Peyer's patch (tissue), 4 donors: Measurements from ENCODE around the gene CCR7. TPM values are rescaled to one million over a fixed set of nuclear protein-coding genes. Genes with fewer than 3 reads are reported as not detected.
"Not testable (repeated sequence)": the region's sequence is repeated elsewhere in the genome, so short reads cannot be mapped to it uniquely, and the experiment has no call there.

Experiments used
- DNase-seq, 3 donors: peaks; one replicate each; pipeline ENCODE4 v3.0.0-alpha.2; 2017 to 2019
- H3K27ac ChIP-seq, 4 donors: fragments of 200-600 bp; sonication (generic); one replicate each; pipeline ENCODE4 v1.5.1; 2016 to 2019
- H3K27me3 ChIP-seq, 2 donors: fragments of 200-600 bp; sonication (generic); one replicate each; pipeline ENCODE4 v1.5.1; 2019
- H3K36me3 ChIP-seq, 3 donors: fragments of 200-600 bp; sonication (generic); one replicate each; pipeline ENCODE4 v1.5.1; 2016 to 2019
- H3K4me1 ChIP-seq, 4 donors: fragments of 200-600 bp; sonication (generic); one replicate each; pipeline ENCODE4 v1.5.1; 2016 to 2019
- H3K4me3 ChIP-seq, 4 donors: fragments of 200-600 bp; sonication (generic); 1 replicate in 3 of 4; 2 replicates in 1 of 4; pipeline ENCODE4 v1.5.1; 2016 to 2019; ENCODE audit warnings: mild to moderate bottlenecking in 1 of 4
- H3K9me3 ChIP-seq, 4 donors: fragments of 200-600 bp; sonication (generic); one replicate each; pipeline ENCODE4 v1.5.1; 2016 to 2019; ENCODE audit warnings: mild to moderate bottlenecking in 1 of 4
- POLR2A ChIP-seq, 2 donors: fragments of 450-650 bp; IDR thresholded peaks; one replicate each; pipeline ENCODE4 v1.5.1; 2017; ENCODE audit warnings: antibody characterized with exemption in 2 of 2, mild to moderate bottlenecking in 2 of 2, moderate library complexity in 2 of 2
- total RNA-seq, 4 donors: library from RNA; depleted of rRNA; stranded (reverse); fragments of >200 nt; gene quantifications; one replicate each; pipeline ENCODE4 v1.1.0, GENCODE V29; 2016
- TF ChIP-seq, protein P1 (sequence below), 6 experiments: fragments of 450-650 bp in 4 of 6; fragments of 200-600 bp in 2 of 6; sonication (generic) in 1 of 6; IDR thresholded peaks; one replicate each; pipeline ENCODE4 v1.5.1; 2017 to 2019; ENCODE audit warnings: antibody characterized with exemption in 6 of 6, mild to moderate bottlenecking in 3 of 6, moderate library complexity in 1 of 6

The CCR7 gene
- total RNA-seq, 4 donors from 2014 or later, result 3.1 to 22.3 TPM; not detected in 2

- Histone ChIP-seq H3K27me3 (no peaks in the 10 kb centered on the region), H3K36me3 (no peaks in the 10 kb centered on the region), H3K4me1 (peaks cover 0 to 14% (median 3%) of the 10 kb centered on the region in 4 donors), H3K9me3 (peaks cover 0 to 7% (median 0%) of the 10 kb centered on the region in 4 donors), H3K27ac (peak overlapping the region in 1 of 4 donors; percentile 36), H3K4me3 (no peak overlapping the region)
- DNase-seq, result no peak
- TF ChIP-seq, protein P1, sequence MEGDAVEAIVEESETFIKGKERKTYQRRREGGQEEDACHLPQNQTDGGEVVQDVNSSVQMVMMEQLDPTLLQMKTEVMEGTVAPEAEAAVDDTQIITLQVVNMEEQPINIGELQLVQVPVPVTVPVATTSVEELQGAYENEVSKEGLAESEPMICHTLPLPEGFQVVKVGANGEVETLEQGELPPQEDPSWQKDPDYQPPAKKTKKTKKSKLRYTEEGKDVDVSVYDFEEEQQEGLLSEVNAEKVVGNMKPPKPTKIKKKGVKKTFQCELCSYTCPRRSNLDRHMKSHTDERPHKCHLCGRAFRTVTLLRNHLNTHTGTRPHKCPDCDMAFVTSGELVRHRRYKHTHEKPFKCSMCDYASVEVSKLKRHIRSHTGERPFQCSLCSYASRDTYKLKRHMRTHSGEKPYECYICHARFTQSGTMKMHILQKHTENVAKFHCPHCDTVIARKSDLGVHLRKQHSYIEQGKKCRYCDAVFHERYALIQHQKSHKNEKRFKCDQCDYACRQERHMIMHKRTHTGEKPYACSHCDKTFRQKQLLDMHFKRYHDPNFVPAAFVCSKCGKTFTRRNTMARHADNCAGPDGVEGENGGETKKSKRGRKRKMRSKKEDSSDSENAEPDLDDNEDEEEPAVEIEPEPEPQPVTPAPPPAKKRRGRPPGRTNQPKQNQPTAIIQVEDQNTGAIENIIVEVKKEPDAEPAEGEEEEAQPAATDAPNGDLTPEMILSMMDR (IDR thresholded peaks at IDR 0.05), result no peak
- no peak for TF ChIP-seq POLR2A (IDR thresholded peaks at IDR 0.05)
These were observed 12.4 kb upstream of the CCR7 start for GRCh38 chr17:40577611-40578065.

DNA sequence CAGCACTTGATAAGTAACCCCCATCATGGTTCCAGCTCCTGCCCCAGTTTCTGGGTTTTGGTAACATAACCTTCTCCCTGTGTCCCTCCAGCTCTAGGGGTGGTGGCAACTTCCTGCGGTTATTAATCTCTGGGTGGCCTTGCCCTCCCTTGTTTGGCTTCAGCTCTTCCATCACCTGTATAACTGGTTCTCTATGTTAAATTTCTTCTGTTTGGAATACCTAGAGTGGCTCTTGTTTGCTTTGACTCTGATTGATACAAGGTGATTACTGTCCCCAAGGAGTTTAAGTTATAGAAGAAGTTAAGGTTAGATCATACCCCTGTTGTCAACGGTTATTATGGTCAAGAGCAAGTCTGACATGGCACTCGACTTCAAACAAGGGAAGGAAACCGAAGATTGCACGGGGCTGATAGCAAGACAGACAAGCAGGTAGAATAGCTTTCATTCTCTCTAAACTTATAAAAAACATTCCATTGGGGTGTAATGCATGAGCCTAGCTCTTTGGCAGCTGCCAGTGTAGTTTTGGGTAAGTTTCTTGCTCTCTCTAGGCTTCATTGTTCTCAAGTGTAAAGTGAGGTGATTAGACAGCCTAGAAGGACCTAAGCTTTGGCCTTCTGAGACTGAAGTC, 11.0 kb upstream of the CCR7 start:
- no peaks in the 10 kb centered on the region for H3K27me3 ChIP-seq
- peaks cover 0 to 7% (median 0%) of the 10 kb centered on the region in 4 donors for H3K9me3 ChIP-seq
- TF ChIP-seq, protein P1 (IDR thresholded peaks at IDR 0.05), result no peak
- TF ChIP-seq POLR2A (IDR thresholded peaks at IDR 0.05), result no peak
- DNase-seq, result no peak
- H3K4me3 ChIP-seq, result no peak overlapping the region
- H3K4me1 ChIP-seq, result peaks cover 0 to 5% (median 2%) of the 10 kb centered on the region in 4 donors
- H3K27ac ChIP-seq, result peak overlapping the region in 1 of 4 donors; percentile 18
- H3K36me3 ChIP-seq, result no peaks in the 10 kb centered on the region

GRCh38 chr17:40574292-40574691, 9.0 kb upstream of the CCR7 start:
- Histone ChIP-seq H3K4me3 (no peak overlapping the region), H3K27ac (no peak overlapping the region), H3K4me1 (no peaks in the 10 kb centered on the region), H3K27me3 (no peaks in the 10 kb centered on the region), H3K36me3 (no peaks in the 10 kb centered on the region), H3K9me3 (peaks cover 0 to 7% (median 0%) of the 10 kb centered on the region in 4 donors)
- TF ChIP-seq POLR2A (IDR thresholded peaks at IDR 0.05), result no peak
- TF ChIP-seq, protein P1 (IDR thresholded peaks at IDR 0.05), result no peak
- DNase-seq, result no peak

DNA sequence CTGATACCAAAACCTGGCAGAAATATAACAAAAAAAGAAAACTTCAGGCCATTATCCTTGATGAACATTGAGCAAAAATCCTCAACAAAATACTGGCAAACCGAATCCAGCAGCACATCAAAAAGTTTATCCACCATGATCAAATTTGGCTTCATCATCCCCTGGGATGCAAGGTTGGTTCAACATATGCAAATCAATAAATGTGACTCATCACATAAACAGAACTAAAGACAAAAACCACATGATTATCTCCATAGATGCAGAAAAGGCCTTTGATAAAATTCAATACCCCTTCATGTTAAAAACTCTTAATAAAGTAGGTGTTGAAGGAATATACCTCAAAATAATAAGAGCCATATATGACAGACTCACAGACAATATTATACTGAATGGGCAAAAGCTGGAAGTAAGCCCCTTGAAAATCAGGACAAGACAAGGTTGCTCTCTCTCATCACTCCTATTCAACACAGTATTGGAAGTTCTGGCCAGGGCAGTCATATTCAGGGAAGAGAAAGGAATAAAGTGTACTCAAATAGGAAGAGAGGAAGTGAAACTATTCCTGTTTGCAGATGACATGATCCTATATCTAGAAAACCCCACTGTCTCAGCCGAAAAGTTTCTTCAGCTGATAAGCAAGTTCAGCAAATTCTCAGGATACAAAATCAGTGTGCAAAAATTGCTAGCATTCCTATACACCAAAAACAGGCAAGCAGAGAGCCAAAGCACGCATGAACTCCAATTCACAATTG, 7.1 kb upstream of the CCR7 start:
- not testable (repeated sequence) for DNase-seq, H3K4me3 ChIP-seq, H3K9me3 ChIP-seq, H3K27me3 ChIP-seq, H3K27ac ChIP-seq, H3K36me3 ChIP-seq, H3K4me1 ChIP-seq

DNA sequence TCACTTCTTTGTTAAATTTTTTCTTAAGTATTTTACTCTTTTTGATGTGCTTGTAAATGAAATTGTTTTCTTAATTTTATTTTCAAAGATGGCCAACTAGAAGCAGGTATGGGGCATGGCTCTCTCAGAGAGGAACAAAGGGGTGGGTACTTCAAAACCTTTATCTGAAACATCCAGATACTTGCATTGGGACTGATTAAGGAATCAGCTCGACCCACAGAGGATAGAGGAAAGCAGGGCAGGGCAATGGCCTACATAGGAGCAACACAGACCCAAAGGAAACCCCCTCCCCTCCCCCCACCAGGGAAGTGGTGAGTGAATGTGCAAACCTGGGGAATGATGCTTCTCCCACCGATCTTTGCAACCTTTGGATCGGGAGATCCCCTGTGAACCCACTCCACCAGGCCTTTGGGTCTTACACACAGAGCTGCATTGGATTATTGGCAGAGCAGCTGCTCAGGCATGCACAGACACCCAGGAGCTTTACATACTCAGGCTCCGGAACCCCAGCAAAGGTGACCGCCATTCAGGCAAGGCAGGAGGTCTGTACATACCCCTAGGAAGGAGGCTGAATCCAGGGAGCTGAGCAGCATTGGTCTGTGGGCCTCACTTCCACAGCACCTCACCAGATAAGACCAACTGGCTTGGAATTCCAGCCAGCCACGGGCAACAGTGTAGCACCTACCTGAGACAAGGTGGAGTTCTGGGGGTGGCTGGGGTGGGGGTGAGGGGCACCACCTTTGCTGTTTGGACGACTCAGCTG, 3.0 kb upstream of the CCR7 start:
- no peak overlapping the region for H3K27ac ChIP-seq
- DNase-seq, result no peak
- H3K4me3 ChIP-seq, result no peak overlapping the region

More for the DNA sequence above, 3.0 kb upstream of the CCR7 start:
- Histone ChIP-seq H3K9me3 (no peaks in the 10 kb centered on the region), H3K4me1 (peaks cover 0 to 9% (median 0%) of the 10 kb centered on the region in 4 donors), H3K27me3 (no peaks in the 10 kb centered on the region), H3K36me3 (no peaks in the 10 kb centered on the region)
- TF ChIP-seq POLR2A (IDR thresholded peaks at IDR 0.05), result no peak
- TF ChIP-seq, protein P1 (IDR thresholded peaks at IDR 0.05), result no peak
